Measurements from ENCODE around the gene INTS13. TPM values are rescaled to one million over a fixed set of nuclear protein-coding genes. Genes with fewer than 3 reads are reported as not detected.
A peak's percentile ranks its signal among the peaks of the same experiment; 100 is the strongest.

Gene INTS13
- total RNA-seq, 1 donor from 2014 or later = 23.0 TPM

DNA sequence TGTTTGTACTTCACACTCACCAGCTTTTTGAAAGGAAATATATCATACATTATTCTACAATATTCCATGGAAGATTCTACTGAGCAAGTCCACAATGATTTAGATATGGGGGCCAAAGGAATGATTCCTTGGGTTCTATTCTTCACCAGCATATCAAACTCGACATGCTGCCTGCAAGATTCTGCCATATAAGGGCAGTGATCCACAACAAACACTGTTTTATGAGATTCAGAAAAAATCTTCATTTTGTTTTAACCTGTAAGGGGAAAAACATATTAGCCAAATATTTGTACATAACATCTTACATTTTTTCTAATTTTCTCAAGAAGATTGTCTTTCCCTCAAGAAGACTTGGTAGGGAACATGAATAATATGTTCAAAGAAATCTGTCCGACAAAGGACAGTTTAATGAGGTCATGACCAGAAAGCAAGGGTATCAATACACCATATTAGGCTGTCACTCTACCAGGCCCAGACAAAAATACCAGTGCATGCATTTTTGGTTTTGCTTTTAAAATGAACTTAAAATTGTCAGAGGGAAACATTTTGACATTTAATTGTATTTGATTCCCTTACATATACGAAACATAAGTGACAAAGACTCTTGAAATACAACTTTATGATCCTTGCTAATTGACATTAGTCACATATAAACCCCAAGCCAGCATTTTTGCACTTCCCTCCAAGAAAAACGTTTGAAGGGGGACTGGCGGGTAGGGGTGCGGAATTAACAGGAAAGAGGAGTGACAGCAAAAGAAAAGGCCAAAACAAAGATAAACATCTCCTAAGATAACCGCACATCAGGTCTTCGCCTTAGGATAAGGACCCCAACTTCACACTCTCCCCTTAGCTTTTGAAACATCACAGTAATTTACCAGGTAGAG is 980 bp downstream of the INTS13 start:
- no peaks in the 10 kb centered on the region for H3K27me3 ChIP-seq (ENCODE audit: control insufficient read depth in 3 of 3, insufficient read depth in 3 of 3, low read length in 3 of 3)
- no peaks in the 10 kb centered on the region for H3K9me3 ChIP-seq (ENCODE audit: control insufficient read depth in 3 of 3, low read length in 3 of 3)
- H3K9ac ChIP-seq (ENCODE audit: low read depth in 1 of 3, low read length in 3 of 3) = peak overlapping the region; percentile 90 to 96 (median 95)
- H3K4me3 ChIP-seq (ENCODE audit: low read length in 3 of 3) = peak overlapping the region; percentile 92 to 99 (median 97)
- H3K27ac ChIP-seq (ENCODE audit: low read depth, low read length) = peak overlapping the region; percentile 93
- H3K36me3 ChIP-seq (ENCODE audit: control insufficient read depth in 3 of 3, insufficient read depth in 3 of 3, low read length in 3 of 3) = peaks cover 0 to 8% (median 4%) of the 10 kb centered on the region in 3 donors
- H3K4me1 ChIP-seq (ENCODE audit: control insufficient read depth in 3 of 3, insufficient read depth in 3 of 3, low read length in 3 of 3) = peaks cover 17 to 40% (median 20%) of the 10 kb centered on the region in 3 donors

GRCh38 chr12:26935636-26936378 is 2.0 kb downstream of the INTS13 start:
- Histone ChIP-seq H3K9ac (ENCODE audit: low read depth in 1 of 3, low read length in 3 of 3) (no peak overlapping the region), H3K36me3 (ENCODE audit: control insufficient read depth in 3 of 3, insufficient read depth in 3 of 3, low read length in 3 of 3) (peaks cover 0 to 8% (median 4%) of the 10 kb centered on the region in 3 donors), H3K27ac (ENCODE audit: low read depth, low read length) (no peak overlapping the region), H3K4me3 (ENCODE audit: low read length in 3 of 3) (no peak overlapping the region), H3K27me3 (ENCODE audit: control insufficient read depth in 3 of 3, insufficient read depth in 3 of 3, low read length in 3 of 3) (no peaks in the 10 kb centered on the region), H3K4me1 (ENCODE audit: control insufficient read depth in 3 of 3, insufficient read depth in 3 of 3, low read length in 3 of 3) (peaks cover 17 to 40% (median 20%) of the 10 kb centered on the region in 3 donors), H3K9me3 (ENCODE audit: control insufficient read depth in 3 of 3, low read length in 3 of 3) (no peaks in the 10 kb centered on the region)

GRCh38 chr12:26929590-26929989 is 8.2 kb downstream of the INTS13 start:
- no peak overlapping the region for H3K27ac ChIP-seq (ENCODE audit: low read depth, low read length)
- no peaks in the 10 kb centered on the region for H3K4me1 ChIP-seq (ENCODE audit: control insufficient read depth in 3 of 3, insufficient read depth in 3 of 3, low read length in 3 of 3)
- no peak overlapping the region for H3K9ac ChIP-seq (ENCODE audit: low read depth in 1 of 3, low read length in 3 of 3)
- H3K36me3 ChIP-seq (ENCODE audit: control insufficient read depth in 3 of 3, insufficient read depth in 3 of 3, low read length in 3 of 3) = peaks cover 8 to 28% (median 26%) of the 10 kb centered on the region in 3 donors
- H3K4me3 ChIP-seq (ENCODE audit: low read length in 3 of 3) = no peak overlapping the region
- no peaks in the 10 kb centered on the region for H3K9me3 ChIP-seq (ENCODE audit: control insufficient read depth in 3 of 3, low read length in 3 of 3)
- H3K27me3 ChIP-seq (ENCODE audit: control insufficient read depth in 3 of 3, insufficient read depth in 3 of 3, low read length in 3 of 3) = no peaks in the 10 kb centered on the region

DNA sequence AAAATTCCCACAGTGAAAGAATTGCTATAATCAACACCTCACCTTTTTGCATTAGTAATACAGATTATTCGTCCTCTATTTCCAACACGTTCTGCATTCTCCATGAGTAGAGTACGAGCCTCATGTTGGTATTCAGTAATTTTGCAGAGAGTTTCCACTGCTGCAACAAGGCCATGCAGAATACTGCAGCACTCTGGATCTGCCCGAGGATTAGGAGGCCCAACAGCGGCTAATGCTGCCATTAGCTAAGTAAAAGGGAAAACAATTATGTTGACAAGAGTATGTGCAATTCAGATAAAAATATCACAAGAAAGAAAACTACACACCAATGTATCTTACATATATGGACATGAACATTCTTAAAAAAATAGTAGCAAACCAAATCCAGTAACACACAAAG is 9.1 kb downstream of the INTS13 start:
- no peaks in the 10 kb centered on the region for H3K4me1 ChIP-seq (ENCODE audit: control insufficient read depth in 3 of 3, insufficient read depth in 3 of 3, low read length in 3 of 3)
- no peaks in the 10 kb centered on the region for H3K9me3 ChIP-seq (ENCODE audit: control insufficient read depth in 3 of 3, low read length in 3 of 3)
- H3K9ac ChIP-seq (ENCODE audit: low read depth in 1 of 3, low read length in 3 of 3) = no peak overlapping the region
- H3K4me3 ChIP-seq (ENCODE audit: low read length in 3 of 3) = no peak overlapping the region
- peaks cover 8 to 28% (median 28%) of the 10 kb centered on the region in 3 donors for H3K36me3 ChIP-seq (ENCODE audit: control insufficient read depth in 3 of 3, insufficient read depth in 3 of 3, low read length in 3 of 3)
- no peak overlapping the region for H3K27ac ChIP-seq (ENCODE audit: low read depth, low read length)
- H3K27me3 ChIP-seq (ENCODE audit: control insufficient read depth in 3 of 3, insufficient read depth in 3 of 3, low read length in 3 of 3) = no peaks in the 10 kb centered on the region

- Histone ChIP-seq H3K4me1 (ENCODE audit: control insufficient read depth in 3 of 3, insufficient read depth in 3 of 3, low read length in 3 of 3) (no peaks in the 10 kb centered on the region), H3K27ac (ENCODE audit: low read depth, low read length) (no peak overlapping the region), H3K27me3 (ENCODE audit: control insufficient read depth in 3 of 3, insufficient read depth in 3 of 3, low read length in 3 of 3) (no peaks in the 10 kb centered on the region), H3K9ac (ENCODE audit: low read depth in 1 of 3, low read length in 3 of 3) (no peak overlapping the region), H3K9me3 (ENCODE audit: control insufficient read depth in 3 of 3, low read length in 3 of 3) (no peaks in the 10 kb centered on the region), H3K36me3 (ENCODE audit: control insufficient read depth in 3 of 3, insufficient read depth in 3 of 3, low read length in 3 of 3) (peaks cover 8 to 38% (median 24%) of the 10 kb centered on the region in 3 donors), H3K4me3 (ENCODE audit: low read length in 3 of 3) (no peak overlapping the region)
Measured at GRCh38 chr12:26921886-26922285, 15.9 kb downstream of the INTS13 start.

GRCh38 chr12:26919216-26919555 is 18.6 kb downstream of the INTS13 start:
- Histone ChIP-seq H3K27me3 (ENCODE audit: control insufficient read depth in 3 of 3, insufficient read depth in 3 of 3, low read length in 3 of 3) (no peaks in the 10 kb centered on the region), H3K36me3 (ENCODE audit: control insufficient read depth in 3 of 3, insufficient read depth in 3 of 3, low read length in 3 of 3) (peaks cover 5 to 34% (median 18%) of the 10 kb centered on the region in 3 donors), H3K9me3 (ENCODE audit: control insufficient read depth in 3 of 3, low read length in 3 of 3) (no peaks in the 10 kb centered on the region), H3K27ac (ENCODE audit: low read depth, low read length) (no peak overlapping the region), H3K4me3 (ENCODE audit: low read length in 3 of 3) (no peak overlapping the region), H3K4me1 (ENCODE audit: control insufficient read depth in 3 of 3, insufficient read depth in 3 of 3, low read length in 3 of 3) (no peaks in the 10 kb centered on the region), H3K9ac (ENCODE audit: low read depth in 1 of 3, low read length in 3 of 3) (no peak overlapping the region)

DNA sequence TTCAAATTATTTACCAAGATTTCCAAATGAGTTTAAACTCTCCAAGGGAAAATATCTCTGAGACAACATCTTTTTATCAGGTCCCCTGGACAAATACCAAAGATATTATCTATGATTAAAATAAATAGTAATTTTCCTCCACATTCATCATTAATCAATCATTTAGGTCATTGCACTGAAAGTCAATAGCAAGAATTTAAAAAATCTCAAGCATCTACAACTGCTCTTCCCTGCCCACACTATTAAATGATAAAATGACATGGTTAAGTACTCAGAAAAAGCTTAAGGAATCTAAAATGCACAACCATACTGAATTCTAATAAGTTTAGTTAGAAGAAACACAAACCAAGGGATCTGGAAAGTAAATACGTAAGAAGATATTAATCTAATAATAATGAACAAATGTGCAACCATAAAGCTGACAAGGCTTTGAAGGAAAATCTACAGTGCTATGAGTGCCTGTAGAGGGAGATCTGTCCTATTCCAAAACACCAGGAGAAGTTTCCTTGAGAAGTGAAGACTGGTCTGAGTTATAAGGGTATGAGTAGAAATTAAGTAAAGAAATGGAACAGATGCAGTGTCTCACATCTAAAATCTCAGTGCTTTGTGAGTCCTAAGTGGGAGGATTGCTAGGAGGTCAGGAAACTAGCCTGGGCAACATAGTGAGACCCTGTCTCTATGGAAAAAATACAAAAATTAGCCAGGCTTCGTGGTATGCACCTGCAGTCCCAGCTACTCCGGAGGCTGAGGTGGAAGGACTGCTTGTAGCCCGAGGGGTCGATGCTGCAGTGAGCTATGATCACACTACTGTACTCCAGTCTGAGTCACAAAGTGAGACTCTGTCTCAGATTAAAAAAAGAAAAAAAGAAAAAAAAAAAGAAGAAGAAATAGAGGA is 19.2 kb downstream of the INTS13 start:
- Histone ChIP-seq H3K4me3 (ENCODE audit: low read length in 3 of 3) (no peak overlapping the region), H3K27me3 (ENCODE audit: control insufficient read depth in 3 of 3, insufficient read depth in 3 of 3, low read length in 3 of 3) (no peaks in the 10 kb centered on the region), H3K9me3 (ENCODE audit: control insufficient read depth in 3 of 3, low read length in 3 of 3) (no peaks in the 10 kb centered on the region), H3K27ac (ENCODE audit: low read depth, low read length) (no peak overlapping the region), H3K36me3 (ENCODE audit: control insufficient read depth in 3 of 3, insufficient read depth in 3 of 3, low read length in 3 of 3) (peaks cover 5 to 33% (median 18%) of the 10 kb centered on the region in 3 donors), H3K4me1 (ENCODE audit: control insufficient read depth in 3 of 3, insufficient read depth in 3 of 3, low read length in 3 of 3) (no peaks in the 10 kb centered on the region), H3K9ac (ENCODE audit: low read depth in 1 of 3, low read length in 3 of 3) (no peak overlapping the region)

DNA sequence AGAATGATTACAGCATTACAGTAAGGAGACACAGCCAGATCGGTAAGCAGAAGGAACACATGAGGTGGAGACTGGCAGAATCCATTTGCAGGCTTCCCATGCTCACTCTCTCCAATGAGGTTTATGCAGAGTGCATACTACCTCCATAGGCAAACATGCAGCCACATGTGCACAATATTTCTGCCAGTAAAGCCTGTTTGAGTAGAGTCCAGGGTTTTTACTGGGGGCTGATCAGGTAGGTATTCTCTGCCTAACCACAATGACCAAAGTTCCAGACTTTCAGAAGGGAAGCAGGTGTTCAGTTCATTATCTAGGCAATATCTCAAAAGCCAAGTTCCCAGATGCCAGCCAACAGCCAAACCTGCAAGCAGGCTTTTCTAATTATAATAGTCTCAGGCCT is 31.1 kb downstream of the INTS13 start:
- H3K36me3 ChIP-seq (ENCODE audit: control insufficient read depth in 3 of 3, insufficient read depth in 3 of 3, low read length in 3 of 3) = peaks cover 0 to 23% (median 19%) of the 10 kb centered on the region in 3 donors
- H3K9me3 ChIP-seq (ENCODE audit: control insufficient read depth in 3 of 3, low read length in 3 of 3) = no peaks in the 10 kb centered on the region
- no peak overlapping the region for H3K27ac ChIP-seq (ENCODE audit: low read depth, low read length)
- no peaks in the 10 kb centered on the region for H3K4me1 ChIP-seq (ENCODE audit: control insufficient read depth in 3 of 3, insufficient read depth in 3 of 3, low read length in 3 of 3)
- H3K4me3 ChIP-seq (ENCODE audit: low read length in 3 of 3) = no peak overlapping the region
- H3K27me3 ChIP-seq (ENCODE audit: control insufficient read depth in 3 of 3, insufficient read depth in 3 of 3, low read length in 3 of 3) = no peaks in the 10 kb centered on the region
- H3K9ac ChIP-seq (ENCODE audit: low read depth in 1 of 3, low read length in 3 of 3) = no peak overlapping the region

DNA sequence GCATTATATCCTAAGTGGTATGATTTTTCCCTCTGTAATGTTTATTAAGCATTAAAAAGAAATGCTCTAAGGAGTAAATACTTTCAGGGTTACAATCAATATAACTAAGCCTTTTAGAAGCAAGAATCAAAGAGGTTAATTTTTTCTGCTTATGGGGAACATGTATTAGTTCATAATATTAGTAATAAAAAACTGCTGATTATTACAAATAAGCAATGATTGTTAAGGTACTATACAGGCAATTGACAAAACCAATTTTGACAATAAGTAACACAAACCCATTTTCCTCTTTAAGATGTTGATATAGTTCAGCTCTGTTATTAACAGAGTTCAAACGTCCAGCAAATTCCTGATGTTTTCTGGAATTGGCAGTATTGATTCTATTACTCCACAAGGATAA is 31.8 kb downstream of the INTS13 start:
- peaks cover 0 to 22% (median 19%) of the 10 kb centered on the region in 3 donors for H3K36me3 ChIP-seq (ENCODE audit: control insufficient read depth in 3 of 3, insufficient read depth in 3 of 3, low read length in 3 of 3)
- H3K9ac ChIP-seq (ENCODE audit: low read depth in 1 of 3, low read length in 3 of 3) = no peak overlapping the region
- H3K4me1 ChIP-seq (ENCODE audit: control insufficient read depth in 3 of 3, insufficient read depth in 3 of 3, low read length in 3 of 3) = no peaks in the 10 kb centered on the region
- no peaks in the 10 kb centered on the region for H3K27me3 ChIP-seq (ENCODE audit: control insufficient read depth in 3 of 3, insufficient read depth in 3 of 3, low read length in 3 of 3)
- no peak overlapping the region for H3K4me3 ChIP-seq (ENCODE audit: low read length in 3 of 3)
- no peaks in the 10 kb centered on the region for H3K9me3 ChIP-seq (ENCODE audit: control insufficient read depth in 3 of 3, low read length in 3 of 3)
- H3K27ac ChIP-seq (ENCODE audit: low read depth, low read length) = no peak overlapping the region

All from skeletal muscle tissue (tissue), 4 donors.